ENCODE results near the gene CD79B. TPM values are rescaled to one million over a fixed set of nuclear protein-coding genes. Genes with fewer than 3 reads are reported as not detected.
"Not testable (repeated sequence)": the region's sequence is repeated elsewhere in the genome, so short reads cannot be mapped to it uniquely, and the experiment has no call there.

Gene CD79B
- total RNA-seq, 1 donor from 2014 or later, result 3.4 TPM

- no peak for DNase-seq (ENCODE audit: low spot score)
These were observed 21.0 kb downstream of the CD79B start, which contains the start of gene CSHL1 for GRCh38 chr17:63911041-63911635. CSHL1 (minus strand) TSS chr17:63911258; CDS start chr17:63911196, 62 bp downstream.

GRCh38 chr17:63910096-63910495 is 22.0 kb downstream of the CD79B start:
- DNase-seq (ENCODE audit: low spot score), result no peak

- not testable (repeated sequence) for DNase-seq (ENCODE audit: low spot score)
These were observed 22.5 kb downstream of the CD79B start for GRCh38 chr17:63909586-63909985.

- not testable (repeated sequence) for DNase-seq (ENCODE audit: low spot score)
These were observed 24.9 kb downstream of the CD79B start for GRCh38 chr17:63907161-63907778.

- not testable (repeated sequence) for DNase-seq (ENCODE audit: low spot score)
These were observed 27.3 kb downstream of the CD79B start for GRCh38 chr17:63904796-63905195.

GRCh38 chr17:63903787-63904201 is 28.3 kb downstream of the CD79B start:
- not testable (repeated sequence) for DNase-seq (ENCODE audit: low spot score)

- DNase-seq (ENCODE audit: low spot score), result not testable (repeated sequence)
These were observed 30.2 kb downstream of the CD79B start for GRCh38 chr17:63901971-63902370.

- DNase-seq (ENCODE audit: low spot score), result not testable (repeated sequence)
These were observed 33.0 kb downstream of the CD79B start for GRCh38 chr17:63898899-63899798.

GRCh38 chr17:63896524-63897354 is 35.4 kb downstream of the CD79B start, which contains the start of gene CSH1:
CSH1 (minus strand) TSS chr17:63896574; CDS start chr17:63896511, 63 bp downstream.
- not testable (repeated sequence) for DNase-seq (ENCODE audit: low spot score)

GRCh38 chr17:63894821-63895220 is 37.3 kb downstream of the CD79B start:
- DNase-seq (ENCODE audit: low spot score), result not testable (repeated sequence)

- DNase-seq (ENCODE audit: low spot score), result not testable (repeated sequence)
These were observed 38.1 kb downstream of the CD79B start for GRCh38 chr17:63894021-63894420.

GRCh38 chr17:63892316-63893037 is 39.7 kb downstream of the CD79B start:
- not testable (repeated sequence) for DNase-seq (ENCODE audit: low spot score)

GRCh38 chr17:63889026-63889848 is 42.9 kb downstream of the CD79B start:
- peak; percentile 27 for DNase-seq (ENCODE audit: low spot score)

- not testable (repeated sequence) for DNase-seq (ENCODE audit: low spot score)
These were observed 47.0 kb downstream of the CD79B start for GRCh38 chr17:63885119-63885518.

GRCh38 chr17:63882626-63883126 is 49.5 kb downstream of the CD79B start:
- not testable (repeated sequence) for DNase-seq (ENCODE audit: low spot score)

GRCh38 chr17:63881935-63882601 is 50.1 kb downstream of the CD79B start, which contains the start of gene GH2:
GH2 (minus strand) TSS chr17:63881944; CDS start chr17:63881801, 143 bp downstream.
- peak; percentile 36 for DNase-seq (ENCODE audit: low spot score)

- DNase-seq (ENCODE audit: low spot score), result not testable (repeated sequence)
These were observed 50.8 kb downstream of the CD79B start for GRCh38 chr17:63881337-63881736.

- DNase-seq (ENCODE audit: low spot score), result no peak
These were observed 51.4 kb downstream of the CD79B start for GRCh38 chr17:63880706-63881105.
